ENCODE measurements around the gene OSBPL5. TPM values are rescaled to one million over a fixed set of nuclear protein-coding genes. Genes with fewer than 3 reads are reported as not detected.

OSBPL5 gene
- total RNA-seq, 1 experiment from 2014 or later: 9.6 TPM

DNA sequence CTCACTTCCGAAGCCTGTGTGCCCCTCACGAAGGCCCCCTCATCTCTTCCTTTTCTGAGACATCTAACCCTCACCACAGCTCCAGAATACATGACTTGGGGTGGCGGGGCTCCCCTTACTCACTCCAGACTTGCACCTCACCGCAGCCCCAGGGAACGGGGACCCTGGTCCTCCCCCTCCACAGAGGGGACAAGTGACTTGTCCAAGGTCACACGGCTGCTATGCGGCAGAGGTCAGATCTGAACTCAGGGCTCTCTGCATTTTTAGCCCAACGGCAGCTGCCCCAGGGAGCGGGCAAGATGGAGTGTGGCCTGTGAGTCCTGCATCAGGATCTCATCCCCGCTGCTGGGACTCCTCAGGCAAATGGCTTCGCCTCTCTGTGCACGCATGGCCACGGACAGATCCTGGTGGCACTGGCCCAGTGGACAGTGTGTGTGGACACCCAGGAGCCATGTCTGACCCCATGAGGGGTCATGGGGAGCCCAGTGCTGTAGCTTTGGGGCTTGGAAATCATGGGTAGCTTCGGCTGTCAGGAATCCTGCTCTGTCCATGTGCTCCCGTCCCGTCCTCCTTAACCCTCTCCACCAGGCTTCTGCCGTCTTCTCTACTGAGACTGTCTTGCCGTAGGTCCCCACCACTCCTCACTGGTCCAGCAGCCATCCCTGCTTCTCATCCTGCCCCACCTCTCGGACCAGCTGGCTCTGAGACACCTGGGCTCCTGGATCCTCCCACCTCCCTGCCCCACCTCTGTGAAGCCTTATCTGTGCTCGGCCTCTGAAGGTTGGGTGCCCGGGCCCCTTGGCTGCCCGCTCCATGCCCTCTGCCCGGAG is 59.9 kb downstream of the OSBPL5 start:
- DNase-seq (ENCODE audit: low read depth): no peak

- no peak for DNase-seq (ENCODE audit: low read depth)
Observed at GRCh38 chr11:3104051-3104714, 60.9 kb downstream of the OSBPL5 start.

GRCh38 chr11:3103076-3103475 is 62.0 kb downstream of the OSBPL5 start:
- DNase-seq (ENCODE audit: low read depth): no peak

DNA sequence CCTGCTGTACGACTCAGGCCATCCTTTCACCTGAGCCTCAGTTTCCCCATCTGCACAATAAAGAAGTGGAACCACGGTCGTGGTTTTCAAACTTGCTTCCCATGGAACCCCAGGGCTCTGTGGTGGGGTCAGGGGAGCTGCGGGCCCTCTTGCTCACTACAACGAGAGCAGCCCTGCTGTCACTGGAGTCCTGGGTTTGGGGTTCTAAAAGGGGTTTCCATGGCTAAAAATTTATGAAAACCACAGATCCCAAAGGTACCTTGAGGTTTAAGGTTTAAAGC is 62.5 kb downstream of the OSBPL5 start:
- no peak for DNase-seq (ENCODE audit: low read depth)

DNA sequence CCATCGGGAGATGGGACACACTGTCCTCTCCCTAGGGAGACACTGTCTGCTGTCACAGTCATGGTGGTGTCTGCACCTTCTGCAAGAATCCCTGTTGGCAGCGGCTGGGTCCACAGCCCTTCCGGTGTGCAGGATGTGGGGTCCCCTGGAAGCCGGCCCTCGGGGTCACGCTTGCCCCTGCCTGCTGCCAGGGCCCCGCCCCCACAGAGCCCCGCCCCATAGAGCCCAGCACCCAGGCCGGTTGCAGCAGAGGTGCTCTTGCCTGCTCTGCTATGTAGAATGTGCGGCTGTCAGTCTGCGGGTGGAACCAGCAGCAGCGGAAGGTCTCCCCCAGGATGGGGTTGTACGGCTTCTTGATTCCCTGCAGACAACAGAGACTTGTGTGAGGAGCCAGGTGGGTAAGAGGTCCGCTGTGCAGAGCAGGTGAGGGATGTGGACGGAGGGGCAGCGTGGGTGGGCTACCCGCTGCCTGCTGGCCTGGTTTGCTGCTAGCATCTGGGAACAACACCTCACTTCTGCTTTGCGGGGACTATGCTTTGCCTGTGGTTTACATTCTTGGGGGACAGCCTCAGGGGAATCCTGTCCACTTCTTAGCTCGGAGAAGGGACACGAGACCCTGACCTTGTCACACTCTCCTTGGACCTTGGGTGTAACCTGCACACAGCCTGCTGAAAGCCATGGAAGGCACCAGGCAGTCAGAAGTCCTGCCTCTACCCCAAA is 63.0 kb downstream of the OSBPL5 start:
- no peak for DNase-seq (ENCODE audit: low read depth)

- no peak for DNase-seq (ENCODE audit: low read depth)
Observed at GRCh38 chr11:3099178-3099577, 65.9 kb downstream of the OSBPL5 start.

DNA sequence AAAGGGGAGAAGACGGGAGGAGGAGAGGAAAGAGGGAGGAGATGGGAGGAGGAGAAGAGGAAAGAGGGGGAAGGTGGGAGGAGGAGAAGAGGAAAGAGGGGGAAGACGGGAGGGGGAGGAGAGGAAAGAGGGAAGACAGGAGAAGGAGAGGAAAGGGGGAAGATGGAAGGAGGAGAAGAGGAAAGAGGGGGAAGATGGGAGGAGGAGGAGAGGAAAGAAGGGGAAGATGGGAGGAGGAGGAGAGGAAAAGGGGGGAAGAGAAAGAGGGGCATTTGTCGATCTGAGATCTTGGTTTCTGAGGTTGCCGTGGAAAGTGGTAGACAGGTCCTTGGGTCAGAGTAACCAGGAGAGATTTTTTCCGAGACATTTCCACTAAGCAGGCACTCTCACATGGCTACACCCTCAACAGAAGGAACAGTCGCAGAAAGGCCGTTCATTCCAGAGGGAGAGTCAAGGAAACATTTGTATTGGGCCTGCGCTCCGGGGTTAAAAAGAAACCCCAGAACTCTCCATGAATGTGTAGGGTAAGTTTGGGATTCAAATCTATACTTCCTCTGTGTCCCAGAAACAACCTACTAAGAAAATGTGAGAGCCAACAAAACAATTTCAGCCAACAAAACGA is 68.1 kb downstream of the OSBPL5 start:
- no peak for DNase-seq (ENCODE audit: low read depth)

GRCh38 chr11:3095712-3096361 is 69.3 kb downstream of the OSBPL5 start:
- peak; percentile 92 for DNase-seq (ENCODE audit: low read depth)

- DNase-seq (ENCODE audit: low read depth): no peak
Observed at GRCh38 chr11:3094223-3094824, 70.8 kb downstream of the OSBPL5 start.

DNA sequence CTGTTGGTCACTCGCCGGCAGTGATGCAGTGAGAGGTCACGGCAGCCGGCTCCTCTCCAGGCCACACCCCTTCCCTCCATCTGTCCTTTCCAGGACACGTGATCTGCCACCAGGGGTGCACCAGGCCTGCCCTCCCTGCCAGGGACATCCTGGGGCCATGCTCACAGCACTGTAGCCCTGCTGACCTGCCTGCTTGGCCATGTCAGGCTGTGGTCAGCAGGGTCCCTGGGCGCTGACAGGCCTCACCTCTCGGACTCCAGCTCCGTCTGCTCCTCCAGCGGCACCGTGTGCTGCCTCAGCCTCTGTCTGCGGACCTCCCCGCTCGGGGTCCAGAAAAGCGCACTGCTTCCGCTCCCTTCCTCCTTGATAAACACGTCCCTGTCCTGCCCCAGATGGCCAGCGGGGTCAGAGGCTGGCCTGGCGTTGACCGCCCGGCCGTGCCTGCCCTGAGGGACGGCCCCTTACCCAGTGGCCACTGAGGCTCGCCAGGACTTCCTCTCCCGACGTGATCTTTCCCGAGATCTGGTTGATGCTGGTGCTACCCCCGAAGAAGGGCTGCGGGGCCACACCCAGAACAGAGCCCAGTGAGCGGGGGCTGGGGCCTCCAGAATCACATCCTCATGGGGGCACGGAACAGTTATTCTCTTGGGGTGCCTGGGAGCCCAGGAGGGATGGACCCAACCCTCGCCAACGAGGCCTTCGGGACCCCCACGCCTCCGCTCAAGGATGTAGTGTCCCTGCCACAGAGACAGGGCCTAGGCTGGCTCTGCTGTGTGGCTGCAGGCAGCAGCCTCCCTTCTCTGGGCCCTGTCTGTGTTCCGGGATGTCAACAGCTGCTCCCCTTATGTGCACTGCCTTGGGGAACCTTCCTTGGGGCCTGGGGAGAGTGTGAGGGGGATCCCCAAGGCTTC is 71.6 kb downstream of the OSBPL5 start:
- DNase-seq (ENCODE audit: low read depth): no peak

DNA sequence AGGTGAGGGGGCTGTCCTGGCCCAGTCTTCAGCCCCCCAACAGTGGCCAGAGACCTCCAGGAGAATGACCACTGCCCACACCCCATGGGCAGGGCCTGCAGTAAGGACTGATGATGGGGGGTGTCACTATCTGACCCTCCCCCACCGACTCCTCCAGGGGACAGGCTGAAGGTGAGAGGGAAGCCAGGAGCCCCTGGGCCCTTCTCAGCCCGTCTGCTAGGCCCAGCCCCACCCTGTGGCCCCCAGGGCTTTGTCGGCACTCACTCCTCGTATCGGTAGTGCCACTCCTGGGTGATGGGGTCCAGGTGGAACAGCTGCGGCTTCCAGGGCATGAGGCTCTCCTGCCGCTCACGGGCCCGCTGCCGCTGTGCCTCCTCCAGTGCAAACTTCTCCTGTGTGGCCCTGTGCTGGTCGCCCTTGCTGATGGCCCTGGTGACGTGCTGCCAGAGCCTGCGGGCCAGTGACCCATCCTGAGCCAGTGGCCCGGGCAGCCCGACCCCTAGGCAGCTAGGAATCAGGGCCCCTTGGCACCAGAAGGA is 72.4 kb downstream of the OSBPL5 start:
- DNase-seq (ENCODE audit: low read depth): no peak

DNA sequence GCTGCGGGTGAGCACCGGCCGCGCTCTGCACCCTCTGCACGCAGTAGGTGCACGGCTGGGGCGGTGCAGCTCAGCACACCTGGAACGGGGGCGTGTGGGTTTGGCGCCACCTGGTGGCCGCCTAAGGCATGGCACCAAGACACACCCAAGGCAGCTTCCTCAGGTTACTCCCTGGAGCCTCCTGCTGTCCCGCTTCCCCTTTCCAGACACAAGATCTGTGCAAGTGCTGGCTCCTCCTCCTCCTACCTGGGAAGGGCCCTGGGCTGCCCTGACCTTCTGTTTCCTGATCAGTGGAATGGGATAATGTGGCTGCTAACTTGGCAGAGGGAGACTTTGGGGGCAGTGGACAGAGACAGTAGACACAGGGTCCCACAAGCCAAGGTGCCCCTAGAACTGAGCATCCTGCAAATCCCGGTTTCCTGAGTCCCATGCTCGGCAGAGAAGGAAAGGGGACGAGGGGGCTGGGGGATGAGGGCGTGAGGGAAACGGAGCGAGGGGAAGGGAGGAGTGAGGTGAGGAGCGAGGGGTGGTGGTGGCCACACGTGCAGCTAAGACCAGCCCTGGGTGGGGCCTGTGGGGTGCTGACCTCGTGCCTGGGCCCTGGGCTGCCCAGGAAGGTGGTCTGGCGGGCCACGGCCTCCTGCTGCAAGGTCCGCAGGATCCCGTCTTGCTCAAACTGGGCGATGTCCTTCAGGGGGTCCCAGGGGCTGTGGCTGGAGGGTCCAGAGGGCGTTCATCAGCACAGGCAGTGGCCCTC is 73.1 kb downstream of the OSBPL5 start:
- peak; percentile 79 for DNase-seq (ENCODE audit: low read depth)

DNA sequence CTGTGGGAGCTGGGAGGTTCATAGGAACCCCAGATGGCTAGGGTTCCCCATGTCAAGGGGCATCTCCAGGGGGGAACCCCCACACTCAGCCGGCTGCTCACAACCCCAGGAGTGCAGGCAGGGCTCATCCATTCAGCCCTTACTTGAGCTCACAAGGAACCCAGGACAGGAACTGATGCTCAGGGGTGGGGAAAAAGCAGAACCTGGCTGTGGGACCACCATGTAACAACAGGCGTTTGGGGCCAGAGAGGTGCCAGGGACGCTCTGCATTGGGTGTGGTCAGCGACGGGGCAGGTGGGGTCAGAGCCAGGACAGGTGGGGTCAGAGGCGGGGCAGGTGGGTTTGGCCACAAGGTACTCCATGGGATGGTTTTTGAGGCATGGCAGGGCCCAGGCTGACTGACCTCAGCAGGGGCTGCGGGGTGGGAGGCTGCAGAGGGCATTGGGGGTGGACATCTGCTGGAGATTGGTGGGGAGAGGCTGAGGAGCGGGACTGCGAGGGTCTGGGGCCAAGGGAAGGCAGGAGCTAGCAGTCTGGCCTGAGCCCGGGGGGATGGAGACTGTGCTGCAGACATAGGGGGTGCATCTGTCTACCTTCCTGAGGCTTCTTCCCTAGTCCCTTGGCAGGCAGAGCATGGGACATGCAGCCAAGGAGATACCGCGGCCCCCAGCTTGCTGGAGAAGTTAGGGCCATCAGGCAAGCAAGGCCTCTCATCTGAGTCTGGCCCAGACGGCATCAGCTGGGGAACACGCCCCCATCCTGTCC is 73.8 kb downstream of the OSBPL5 start:
- DNase-seq (ENCODE audit: low read depth): no peak

DNA sequence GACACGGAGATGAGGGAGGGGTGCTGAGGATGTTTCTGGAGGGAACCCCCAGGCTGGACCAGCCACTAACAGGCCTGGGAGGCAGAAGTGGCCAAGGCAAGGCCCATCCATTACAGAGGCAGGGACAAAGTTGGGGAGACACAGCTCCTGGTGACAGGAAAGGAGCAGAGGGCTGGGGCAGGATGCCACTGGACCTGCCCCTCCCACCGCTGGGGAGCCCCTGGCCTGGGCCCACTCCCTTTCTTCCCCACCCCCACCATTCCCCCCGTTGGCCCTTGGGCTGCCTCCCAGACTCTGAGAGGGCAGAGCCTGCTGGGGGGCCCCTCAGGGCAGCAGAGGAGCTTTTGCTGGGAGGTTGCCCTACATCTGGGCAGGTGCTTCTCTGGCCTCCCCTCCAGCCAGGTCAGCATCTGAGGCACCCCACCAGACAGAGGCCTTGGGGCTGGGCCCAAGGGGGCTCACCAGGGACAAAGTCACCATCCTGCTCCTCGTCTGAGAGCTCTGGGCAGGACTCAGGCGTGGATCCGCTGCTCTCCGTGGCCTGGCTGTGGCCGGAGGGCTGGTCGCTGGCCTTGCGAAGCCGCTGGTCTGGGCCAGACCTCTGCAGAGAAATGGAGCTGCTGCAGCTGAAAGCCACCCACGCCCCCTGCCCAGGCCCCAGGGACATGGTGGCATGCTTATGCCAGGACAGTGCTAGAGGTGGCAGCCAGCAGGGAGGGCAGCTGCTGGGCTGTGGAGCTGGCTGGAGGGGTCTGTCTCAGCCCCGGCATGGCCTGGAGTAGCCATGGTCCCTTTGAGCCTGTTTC is 74.8 kb downstream of the OSBPL5 start:
- no peak for DNase-seq (ENCODE audit: low read depth)

DNA sequence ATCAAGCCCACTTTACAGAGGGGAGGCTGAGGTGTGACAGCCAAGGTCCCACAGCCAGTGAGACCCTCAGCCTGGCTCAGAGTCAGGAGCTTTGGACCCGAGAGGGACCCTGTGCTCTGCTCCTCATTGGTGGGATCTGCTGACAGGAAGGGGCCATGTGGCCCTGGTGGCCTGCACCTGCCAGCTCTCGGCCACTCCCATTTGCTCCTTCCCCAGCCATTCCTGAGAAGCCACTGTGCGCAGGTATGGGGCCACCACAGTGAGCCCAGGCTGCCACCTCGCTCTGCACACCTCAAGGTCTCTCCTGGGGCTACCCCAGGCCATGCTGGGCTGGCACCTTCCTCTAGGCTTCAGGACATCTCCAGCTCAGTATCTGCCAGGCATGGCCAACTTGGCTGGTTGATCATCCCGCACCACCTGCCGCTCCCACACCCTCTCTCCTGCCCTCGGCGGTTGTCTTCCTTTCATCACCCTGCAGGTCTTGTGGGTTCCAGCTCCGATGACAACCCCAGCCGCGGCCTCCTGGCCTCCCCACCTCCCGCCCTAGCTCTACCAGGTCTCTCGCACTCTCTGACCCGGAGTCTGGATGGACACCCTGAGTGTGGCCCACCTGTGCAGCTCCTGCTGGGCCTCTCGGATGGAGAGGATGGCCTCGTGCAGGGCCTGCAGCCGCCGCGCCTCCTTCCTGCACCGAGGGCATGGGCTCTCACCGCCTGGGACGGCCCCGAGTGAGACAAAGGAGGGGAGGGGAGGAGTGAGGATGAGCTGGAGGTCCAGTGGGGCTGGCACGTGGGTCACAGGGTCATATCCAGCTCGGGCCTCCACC is 75.7 kb downstream of the OSBPL5 start:
- DNase-seq (ENCODE audit: low read depth): no peak

- DNase-seq (ENCODE audit: low read depth): no peak
Observed at GRCh38 chr11:3088806-3089205, 76.3 kb downstream of the OSBPL5 start.
